ENCODE data around the gene CFAP299.

The CFAP299 gene

DNA sequence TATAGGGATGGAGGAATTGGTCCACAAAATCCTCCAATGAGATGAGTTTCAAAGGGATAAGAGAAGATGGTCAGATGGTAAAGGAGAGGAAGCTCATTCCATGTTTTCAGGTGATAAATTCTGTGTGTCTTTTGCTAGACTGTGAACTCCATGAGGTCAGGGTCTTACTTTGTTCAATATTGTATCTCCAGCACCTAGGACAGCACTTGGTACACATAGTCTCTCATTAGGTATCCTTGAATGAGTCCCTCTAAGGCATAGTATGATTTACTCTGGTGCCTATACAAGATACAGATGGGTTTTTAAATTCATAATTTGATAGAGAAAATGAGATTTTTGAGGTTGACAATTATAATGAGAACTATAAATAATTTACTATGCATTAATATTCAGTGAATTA, 510.7 kb downstream of the CFAP299 start:
- Histone ChIP-seq H3K36me3 (ENCODE audit: insufficient read depth, low read length) (no peaks in the 10 kb centered on the region), H3K9me3 (ENCODE audit: low read length) (no peaks in the 10 kb centered on the region), H3K4me3 (ENCODE audit: low read depth in 1 of 2, low read length in 2 of 2) (no peak overlapping the region), H3K27ac (ENCODE audit: low read depth, low read length) (no peak overlapping the region), H3K9ac (ENCODE audit: low read length) (no peak overlapping the region), H3K4me1 (ENCODE audit: insufficient read depth, low read length) (no peaks in the 10 kb centered on the region), H3K27me3 (ENCODE audit: control insufficient read depth in 1 of 2, insufficient read depth in 2 of 2, low read length in 2 of 2) (no peaks in the 10 kb centered on the region)

DNA sequence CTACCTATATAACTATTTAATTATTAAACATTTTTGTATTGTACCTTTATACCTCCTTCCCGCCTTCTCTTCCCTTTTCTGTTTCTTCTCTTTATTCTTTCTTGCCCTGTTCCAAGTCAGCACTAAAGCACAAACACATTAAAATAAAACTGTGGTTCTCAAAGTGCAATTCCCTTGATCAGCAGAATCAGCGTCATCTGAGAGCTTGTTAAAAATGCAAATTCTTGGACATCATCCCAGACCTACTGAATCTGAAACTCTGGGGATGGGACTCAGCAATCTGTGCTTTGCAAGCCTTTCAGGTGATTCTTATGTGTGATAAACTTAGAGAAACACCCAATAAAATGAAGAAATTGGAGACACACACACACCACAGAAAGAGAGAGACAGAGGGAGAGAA, 516.5 kb downstream of the CFAP299 start:
- Histone ChIP-seq H3K27me3 (ENCODE audit: control insufficient read depth in 1 of 2, insufficient read depth in 2 of 2, low read length in 2 of 2) (no peaks in the 10 kb centered on the region), H3K4me1 (ENCODE audit: insufficient read depth, low read length) (no peaks in the 10 kb centered on the region), H3K36me3 (ENCODE audit: insufficient read depth, low read length) (no peaks in the 10 kb centered on the region), H3K27ac (ENCODE audit: low read depth, low read length) (no peak overlapping the region), H3K4me3 (ENCODE audit: low read depth in 1 of 2, low read length in 2 of 2) (no peak overlapping the region), H3K9me3 (ENCODE audit: low read length) (no peaks in the 10 kb centered on the region), H3K9ac (ENCODE audit: low read length) (no peak overlapping the region)

DNA sequence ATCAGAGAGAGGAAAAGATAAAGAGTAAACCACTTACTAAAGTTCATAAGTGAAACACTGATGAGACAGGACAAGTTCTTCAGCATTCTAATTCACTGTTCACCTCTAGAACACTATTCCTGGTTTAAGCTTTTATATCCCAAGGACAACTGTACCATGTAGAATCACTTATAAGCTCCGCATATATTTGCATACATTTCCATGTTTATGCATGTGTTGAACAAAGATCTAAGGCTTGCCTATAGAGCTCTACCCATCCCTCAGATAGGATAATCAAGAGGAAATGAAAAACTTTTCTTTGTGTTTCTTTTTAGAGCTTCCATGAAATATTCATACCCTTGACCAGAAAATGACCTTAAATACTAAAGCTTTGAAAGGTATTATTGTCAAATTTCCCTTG, 538.0 kb downstream of the CFAP299 start:
- Histone ChIP-seq H3K4me3 (ENCODE audit: low read depth in 1 of 2, low read length in 2 of 2) (no peak overlapping the region), H3K36me3 (ENCODE audit: insufficient read depth, low read length) (no peaks in the 10 kb centered on the region), H3K9ac (ENCODE audit: low read length) (no peak overlapping the region), H3K4me1 (ENCODE audit: insufficient read depth, low read length) (no peaks in the 10 kb centered on the region), H3K27ac (ENCODE audit: low read depth, low read length) (no peak overlapping the region), H3K27me3 (ENCODE audit: control insufficient read depth in 1 of 2, insufficient read depth in 2 of 2, low read length in 2 of 2) (no peaks in the 10 kb centered on the region), H3K9me3 (ENCODE audit: low read length) (no peaks in the 10 kb centered on the region)

DNA sequence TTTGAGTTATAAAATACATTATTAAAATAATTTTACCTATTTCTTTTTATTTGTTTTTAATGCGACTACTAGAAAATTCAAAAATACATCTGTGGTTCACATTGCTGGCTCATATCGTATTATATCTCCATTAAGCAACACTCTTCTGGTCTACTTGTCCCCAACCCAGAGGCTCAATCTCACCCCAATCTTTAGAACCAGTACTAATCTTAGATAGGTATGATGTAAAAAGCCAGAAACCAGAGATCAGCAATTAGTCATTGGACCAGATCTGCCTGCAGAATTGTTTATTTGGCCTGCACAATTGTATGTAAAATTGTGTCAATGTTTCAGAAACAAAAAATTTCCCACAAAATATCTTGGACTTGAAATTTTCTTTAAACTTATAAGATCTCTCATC, 539.4 kb downstream of the CFAP299 start:
- no peaks in the 10 kb centered on the region for H3K27me3 ChIP-seq (ENCODE audit: control insufficient read depth in 1 of 2, insufficient read depth in 2 of 2, low read length in 2 of 2)
- H3K4me1 ChIP-seq (ENCODE audit: insufficient read depth, low read length), result no peaks in the 10 kb centered on the region
- H3K9me3 ChIP-seq (ENCODE audit: low read length), result no peaks in the 10 kb centered on the region
- H3K9ac ChIP-seq (ENCODE audit: low read length), result no peak overlapping the region
- H3K36me3 ChIP-seq (ENCODE audit: insufficient read depth, low read length), result no peaks in the 10 kb centered on the region
- H3K4me3 ChIP-seq (ENCODE audit: low read depth in 1 of 2, low read length in 2 of 2), result no peak overlapping the region
- no peak overlapping the region for H3K27ac ChIP-seq (ENCODE audit: low read depth, low read length)

DNA sequence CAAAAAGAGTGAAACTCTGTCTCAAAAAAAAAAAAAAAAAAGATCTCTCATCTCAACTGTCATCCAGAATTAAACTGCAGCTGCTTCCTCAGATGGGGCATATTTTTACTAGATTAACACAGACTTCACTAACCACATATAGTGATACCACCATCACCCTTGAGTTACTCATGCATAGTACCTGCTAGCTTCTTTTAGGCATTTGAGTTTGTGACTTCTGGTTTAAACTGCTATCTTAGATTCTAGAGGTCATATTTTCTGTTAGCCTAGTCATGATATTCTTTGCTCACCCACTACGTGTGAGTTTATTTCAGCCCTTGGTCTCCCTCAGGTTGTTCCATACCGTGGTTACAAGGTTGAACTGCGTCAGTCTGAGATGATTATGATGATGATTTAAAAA, 540.1 kb downstream of the CFAP299 start:
- Histone ChIP-seq H3K9me3 (ENCODE audit: low read length) (no peaks in the 10 kb centered on the region), H3K27ac (ENCODE audit: low read depth, low read length) (no peak overlapping the region)

DNA sequence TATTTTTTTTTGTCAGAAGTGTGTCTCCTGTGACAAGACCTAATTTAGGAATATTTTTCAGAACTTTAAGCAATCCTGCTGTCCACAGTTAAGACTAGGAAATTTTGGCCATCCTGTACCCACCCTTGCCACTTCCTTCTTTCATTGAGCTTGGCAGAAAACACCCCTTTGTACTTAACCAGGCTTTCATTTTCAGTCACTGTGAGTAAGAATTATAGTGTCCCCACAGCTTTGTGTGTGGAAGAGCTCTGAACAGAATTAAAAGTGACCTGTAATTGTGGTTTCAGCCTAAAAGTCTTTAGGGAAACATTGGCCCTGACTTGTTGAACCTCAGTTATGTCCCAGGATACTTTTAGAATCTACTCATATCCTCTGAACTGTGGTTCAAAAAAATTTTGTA, 541.3 kb downstream of the CFAP299 start:
- Histone ChIP-seq H3K36me3 (ENCODE audit: insufficient read depth, low read length) (no peaks in the 10 kb centered on the region), H3K9me3 (ENCODE audit: low read length) (no peaks in the 10 kb centered on the region), H3K9ac (ENCODE audit: low read length) (no peak overlapping the region), H3K27ac (ENCODE audit: low read depth, low read length) (no peak overlapping the region), H3K4me3 (ENCODE audit: low read depth in 1 of 2, low read length in 2 of 2) (no peak overlapping the region), H3K27me3 (ENCODE audit: control insufficient read depth in 1 of 2, insufficient read depth in 2 of 2, low read length in 2 of 2) (no peaks in the 10 kb centered on the region), H3K4me1 (ENCODE audit: insufficient read depth, low read length) (no peaks in the 10 kb centered on the region)

More for the DNA sequence above, 540.1 kb downstream of the CFAP299 start:
- Histone ChIP-seq H3K27me3 (ENCODE audit: control insufficient read depth in 1 of 2, insufficient read depth in 2 of 2, low read length in 2 of 2) (no peaks in the 10 kb centered on the region), H3K4me1 (ENCODE audit: insufficient read depth, low read length) (no peaks in the 10 kb centered on the region), H3K36me3 (ENCODE audit: insufficient read depth, low read length) (no peaks in the 10 kb centered on the region), H3K9ac (ENCODE audit: low read length) (no peak overlapping the region), H3K4me3 (ENCODE audit: low read depth in 1 of 2, low read length in 2 of 2) (no peak overlapping the region)

DNA sequence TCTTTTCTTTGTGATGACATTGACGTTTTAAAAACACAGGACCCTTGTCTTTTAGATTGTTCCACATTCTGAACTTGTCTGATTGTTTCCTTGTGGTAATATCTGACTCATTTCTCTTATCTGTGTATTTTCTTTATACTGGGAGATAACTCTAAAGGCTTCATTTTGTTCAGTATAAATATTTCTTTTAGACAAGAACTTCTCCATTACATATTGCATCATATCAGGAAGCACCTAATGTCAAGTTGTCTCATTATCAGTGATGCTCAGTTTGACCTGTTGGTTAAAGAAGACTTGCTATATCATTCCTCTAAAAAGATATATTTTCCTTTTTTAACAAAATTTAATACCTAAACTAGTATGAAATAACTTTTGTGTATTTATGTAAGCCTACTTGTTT, 542.7 kb downstream of the CFAP299 start:
- Histone ChIP-seq H3K27ac (ENCODE audit: low read depth, low read length) (no peak overlapping the region), H3K4me3 (ENCODE audit: low read depth in 1 of 2, low read length in 2 of 2) (no peak overlapping the region), H3K36me3 (ENCODE audit: insufficient read depth, low read length) (no peaks in the 10 kb centered on the region), H3K9ac (ENCODE audit: low read length) (no peak overlapping the region), H3K9me3 (ENCODE audit: low read length) (no peaks in the 10 kb centered on the region), H3K4me1 (ENCODE audit: insufficient read depth, low read length) (no peaks in the 10 kb centered on the region), H3K27me3 (ENCODE audit: control insufficient read depth in 1 of 2, insufficient read depth in 2 of 2, low read length in 2 of 2) (no peaks in the 10 kb centered on the region)

DNA sequence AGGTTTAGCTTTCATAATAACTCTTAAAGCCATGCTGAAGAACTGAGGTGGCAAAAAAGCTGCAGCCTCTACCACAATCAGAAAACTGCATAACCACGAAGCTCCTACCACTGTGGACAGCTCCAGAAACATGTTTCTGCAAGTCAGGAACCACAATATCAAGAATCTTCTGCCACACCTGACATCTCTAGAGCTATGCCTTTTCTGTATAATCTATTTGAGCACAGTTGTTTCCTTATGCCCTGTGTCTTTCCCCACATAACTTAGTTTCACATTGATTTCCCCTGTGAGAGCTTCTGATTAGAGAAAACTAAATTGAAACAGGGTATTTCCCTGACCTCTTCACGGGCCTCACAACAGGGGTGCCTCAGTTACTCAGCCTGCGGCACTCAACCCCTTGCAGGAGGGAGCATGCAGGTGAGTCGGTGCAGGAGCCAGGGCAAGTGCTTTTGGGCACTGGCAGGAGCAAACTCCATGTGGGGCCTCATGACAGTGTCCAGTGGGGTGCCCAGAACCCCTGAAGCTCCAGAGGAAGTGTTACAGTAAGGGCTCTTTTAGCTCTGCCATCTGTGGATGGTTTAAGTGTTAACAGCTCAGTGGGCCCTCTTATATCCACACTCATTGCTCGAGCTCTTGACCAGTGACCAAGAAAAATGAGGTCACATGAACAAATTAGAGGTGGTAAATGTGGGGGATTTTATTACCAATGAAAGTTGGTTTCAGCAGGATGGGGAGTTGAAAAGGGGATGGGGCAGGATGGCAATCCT, 562.2 kb downstream of the CFAP299 start:
- Histone ChIP-seq H3K36me3 (ENCODE audit: insufficient read depth, low read length) (no peaks in the 10 kb centered on the region), H3K27me3 (ENCODE audit: control insufficient read depth in 1 of 2, insufficient read depth in 2 of 2, low read length in 2 of 2) (no peaks in the 10 kb centered on the region), H3K27ac (ENCODE audit: low read depth, low read length) (no peak overlapping the region), H3K4me1 (ENCODE audit: insufficient read depth, low read length) (peaks cover 6% of the 10 kb centered on the region), H3K4me3 (ENCODE audit: low read depth in 1 of 2, low read length in 2 of 2) (no peak overlapping the region), H3K9ac (ENCODE audit: low read length) (no peak overlapping the region), H3K9me3 (ENCODE audit: low read length) (no peaks in the 10 kb centered on the region)

DNA sequence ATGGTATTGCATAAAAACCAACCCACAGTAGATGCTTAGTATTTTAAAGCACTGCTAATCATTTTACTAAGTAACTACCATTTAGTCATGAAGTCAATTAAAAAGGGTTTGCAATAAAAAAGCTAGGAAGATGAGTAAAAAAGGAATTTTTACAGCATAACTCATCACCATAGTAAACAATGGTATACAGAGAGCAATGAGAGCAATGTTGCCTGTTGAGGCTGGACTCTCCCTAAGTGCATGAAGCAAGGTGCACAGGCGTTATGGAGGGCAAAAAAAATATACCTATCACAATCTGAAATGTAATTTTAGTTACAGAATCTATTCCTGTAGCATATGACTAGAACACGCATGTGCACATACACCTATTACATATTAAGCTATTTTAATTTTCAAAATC, 565.4 kb downstream of the CFAP299 start:
- Histone ChIP-seq H3K4me3 (ENCODE audit: low read depth in 1 of 2, low read length in 2 of 2) (no peak overlapping the region), H3K9me3 (ENCODE audit: low read length) (no peaks in the 10 kb centered on the region), H3K9ac (ENCODE audit: low read length) (no peak overlapping the region), H3K36me3 (ENCODE audit: insufficient read depth, low read length) (no peaks in the 10 kb centered on the region), H3K4me1 (ENCODE audit: insufficient read depth, low read length) (peaks cover 6% of the 10 kb centered on the region), H3K27ac (ENCODE audit: low read depth, low read length) (no peak overlapping the region), H3K27me3 (ENCODE audit: control insufficient read depth in 1 of 2, insufficient read depth in 2 of 2, low read length in 2 of 2) (no peaks in the 10 kb centered on the region)

DNA sequence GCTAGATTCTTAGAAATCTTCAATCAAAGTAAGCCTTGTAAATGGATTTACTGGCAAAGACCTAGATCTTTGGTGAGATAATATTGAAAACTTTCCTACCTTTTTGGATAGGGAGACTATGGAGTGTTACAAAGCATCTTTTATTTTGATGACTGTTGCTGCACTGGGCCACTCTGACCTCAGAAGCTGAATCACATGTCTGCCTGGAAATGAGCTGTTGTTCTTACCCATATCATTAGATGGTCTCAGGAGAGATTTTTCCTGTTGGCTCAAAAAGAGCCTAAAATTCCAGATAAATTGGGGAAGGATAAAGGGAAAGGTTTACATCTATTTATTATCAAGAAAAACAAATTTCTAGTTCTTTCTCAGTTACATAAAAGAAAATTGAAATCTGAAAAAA, 567.5 kb downstream of the CFAP299 start:
- no peaks in the 10 kb centered on the region for H3K36me3 ChIP-seq (ENCODE audit: insufficient read depth, low read length)

DNA sequence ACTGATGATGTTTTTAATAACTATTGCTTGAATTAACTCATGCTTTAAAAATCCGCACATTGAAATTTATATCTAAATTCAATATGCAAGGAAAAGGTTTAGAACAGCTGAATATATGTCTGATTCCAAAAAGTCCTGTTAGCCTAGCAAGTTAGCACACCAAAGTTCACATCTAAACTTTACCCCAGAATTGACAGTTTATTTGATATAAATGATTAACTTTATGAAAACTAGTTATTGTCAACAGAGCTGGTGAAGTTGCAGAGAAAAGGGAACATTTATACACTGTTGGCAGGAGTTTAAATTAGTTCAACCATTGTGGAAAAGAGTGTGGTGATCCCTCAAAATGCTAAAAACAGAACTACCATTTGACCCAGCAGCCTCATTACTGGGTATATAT, 574.4 kb downstream of the CFAP299 start:
- Histone ChIP-seq H3K36me3 (ENCODE audit: insufficient read depth, low read length) (no peaks in the 10 kb centered on the region), H3K9ac (ENCODE audit: low read length) (no peak overlapping the region), H3K4me1 (ENCODE audit: insufficient read depth, low read length) (no peaks in the 10 kb centered on the region), H3K4me3 (ENCODE audit: low read depth in 1 of 2, low read length in 2 of 2) (no peak overlapping the region), H3K9me3 (ENCODE audit: low read length) (no peaks in the 10 kb centered on the region), H3K27ac (ENCODE audit: low read depth, low read length) (no peak overlapping the region), H3K27me3 (ENCODE audit: control insufficient read depth in 1 of 2, insufficient read depth in 2 of 2, low read length in 2 of 2) (no peaks in the 10 kb centered on the region)

More for the DNA sequence above, 567.5 kb downstream of the CFAP299 start:
- Histone ChIP-seq H3K9ac (ENCODE audit: low read length) (no peak overlapping the region), H3K4me1 (ENCODE audit: insufficient read depth, low read length) (peaks cover 6% of the 10 kb centered on the region), H3K27me3 (ENCODE audit: control insufficient read depth in 1 of 2, insufficient read depth in 2 of 2, low read length in 2 of 2) (no peaks in the 10 kb centered on the region), H3K9me3 (ENCODE audit: low read length) (no peaks in the 10 kb centered on the region), H3K4me3 (ENCODE audit: low read depth in 1 of 2, low read length in 2 of 2) (no peak overlapping the region), H3K27ac (ENCODE audit: low read depth, low read length) (no peak overlapping the region)

DNA sequence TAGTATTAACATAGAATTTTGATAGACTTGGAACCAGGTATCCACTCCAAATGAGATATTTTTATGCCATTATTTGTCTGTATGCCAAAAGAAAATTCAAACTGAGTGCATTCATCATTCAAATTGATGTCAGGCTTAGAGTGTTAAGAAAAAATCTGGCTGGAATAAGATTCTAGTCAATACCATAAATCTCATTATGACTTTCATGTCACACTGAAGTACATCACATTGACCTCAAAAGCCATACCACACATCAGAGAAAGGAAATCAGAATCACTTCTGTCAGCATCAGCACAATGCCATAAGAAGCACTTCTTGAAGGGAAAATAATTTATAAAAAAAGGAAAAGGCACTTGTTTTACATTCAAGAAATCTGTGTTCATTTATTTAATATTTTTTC, 575.9 kb downstream of the CFAP299 start:
- H3K4me3 ChIP-seq (ENCODE audit: low read depth in 1 of 2, low read length in 2 of 2), result no peak overlapping the region
- no peaks in the 10 kb centered on the region for H3K36me3 ChIP-seq (ENCODE audit: insufficient read depth, low read length)
- no peaks in the 10 kb centered on the region for H3K27me3 ChIP-seq (ENCODE audit: control insufficient read depth in 1 of 2, insufficient read depth in 2 of 2, low read length in 2 of 2)
- H3K4me1 ChIP-seq (ENCODE audit: insufficient read depth, low read length), result no peaks in the 10 kb centered on the region
- H3K27ac ChIP-seq (ENCODE audit: low read depth, low read length), result no peak overlapping the region
- no peak overlapping the region for H3K9ac ChIP-seq (ENCODE audit: low read length)
- no peaks in the 10 kb centered on the region for H3K9me3 ChIP-seq (ENCODE audit: low read length)
